Type B pancreatic cell (in vitro differentiated cells): ENCODE data around the gene TMTC3. TPM values are rescaled to one million over a fixed set of nuclear protein-coding genes. Genes with fewer than 3 reads are reported as not detected.
A peak's percentile ranks its signal among the peaks of the same experiment; 100 is the strongest.

Experiments used
- DNase-seq: peaks from one replicate; pipeline ENCODE4 v3.0.0; 2021; ENCODE audit warnings: mixed read lengths; ENCODE audit not compliant: unreplicated experiment; ENCODE audit errors: extremely low spot score
- H3K27ac Mint-ChIP-seq: 2 replicates; pipeline ENCODE4 v1.8.0; 2021; ENCODE audit warnings: mild to moderate bottlenecking, mixed read lengths
- H3K27me3 Mint-ChIP-seq: 2 replicates; pipeline ENCODE4 v1.8.0; 2021; ENCODE audit warnings: mixed read lengths
- H3K36me3 Mint-ChIP-seq: 2 replicates; pipeline ENCODE4 v1.8.0; 2021; ENCODE audit warnings: mixed read lengths
- H3K4me1 Mint-ChIP-seq: one replicate; pipeline ENCODE4 v1.8.0; 2021; ENCODE audit warnings: mixed read lengths; ENCODE audit not compliant: unreplicated experiment
- H3K4me3 Mint-ChIP-seq: 2 replicates; pipeline ENCODE4 v1.8.0; 2021; ENCODE audit warnings: mild to moderate bottlenecking, mixed read lengths
- H3K9me3 Mint-ChIP-seq: 2 replicates; pipeline ENCODE4 v1.8.0; 2021; ENCODE audit warnings: mixed read lengths
- CTCF ChIP-seq: fragments of 200-600 bp; sonication (generic); conservative IDR thresholded peaks from 2 replicates; pipeline ENCODE4 v1.5.0; 2021; ENCODE audit warnings: antibody characterized with exemption, mild to moderate bottlenecking
- total RNA-seq: library from RNA; stranded (reverse); gene quantifications from 2 replicates; pipeline ENCODE4 v1.2.1, GENCODE V29; 2021; ENCODE audit warnings: low replicate concordance

TMTC3 gene
- total RNA-seq, 1 donor from 2014 or later: 34.1 TPM

GRCh38 chr12:88141425-88141773 lies 708 bp upstream of the TMTC3 start:
- Mint-ChIP-seq H3K36me3 (peaks cover 16% of the 10 kb centered on the region), H3K27me3 (no peaks in the 10 kb centered on the region), H3K27ac (peak overlapping the region; percentile 93), H3K4me3 (peak overlapping the region; percentile 92), H3K4me1 (peaks cover 32% of the 10 kb centered on the region), H3K9me3 (no peaks in the 10 kb centered on the region)
- no peak for DNase-seq
- TF ChIP-seq CTCF: no peak

- peak overlapping the region; percentile 93 for H3K27ac Mint-ChIP-seq
- no peak for TF ChIP-seq CTCF
- H3K27me3 Mint-ChIP-seq: no peaks in the 10 kb centered on the region
- H3K4me1 Mint-ChIP-seq: peaks cover 32% of the 10 kb centered on the region
- no peaks in the 10 kb centered on the region for H3K9me3 Mint-ChIP-seq
- H3K36me3 Mint-ChIP-seq: peaks cover 13% of the 10 kb centered on the region
- H3K4me3 Mint-ChIP-seq: peak overlapping the region; percentile 92
- no peak for DNase-seq
These were observed 494 bp downstream of the TMTC3 start for GRCh38 chr12:88142610-88142991.

GRCh38 chr12:88144037-88144436 lies 1.9 kb downstream of the TMTC3 start:
- TF ChIP-seq CTCF: no peak
- no peaks in the 10 kb centered on the region for H3K9me3 Mint-ChIP-seq
- peaks cover 32% of the 10 kb centered on the region for H3K4me1 Mint-ChIP-seq
- H3K27me3 Mint-ChIP-seq: no peaks in the 10 kb centered on the region
- H3K4me3 Mint-ChIP-seq: peak overlapping the region; percentile 92
- H3K27ac Mint-ChIP-seq: peak overlapping the region; percentile 93
- H3K36me3 Mint-ChIP-seq: peaks cover 3% of the 10 kb centered on the region
- DNase-seq: no peak

GRCh38 chr12:88144546-88145468 lies 2.7 kb downstream of the TMTC3 start:
- Mint-ChIP-seq H3K36me3 (peaks cover 3% of the 10 kb centered on the region), H3K4me1 (peaks cover 32% of the 10 kb centered on the region), H3K27me3 (no peaks in the 10 kb centered on the region), H3K4me3 (peak overlapping the region; percentile 92), H3K27ac (peak overlapping the region; percentile 93), H3K9me3 (no peaks in the 10 kb centered on the region)
- no peak for DNase-seq
- no peak for TF ChIP-seq CTCF

- H3K36me3 Mint-ChIP-seq: peaks cover 6% of the 10 kb centered on the region
- no peaks in the 10 kb centered on the region for H3K9me3 Mint-ChIP-seq
- H3K27me3 Mint-ChIP-seq: no peaks in the 10 kb centered on the region
- peak overlapping the region; percentile 92 for H3K4me3 Mint-ChIP-seq
- peak overlapping the region; percentile 93 for H3K27ac Mint-ChIP-seq
- no peak for DNase-seq
- peaks cover 32% of the 10 kb centered on the region for H3K4me1 Mint-ChIP-seq
- no peak for TF ChIP-seq CTCF
These were observed 3.7 kb downstream of the TMTC3 start for GRCh38 chr12:88145567-88146505.
